Activated gamma-delta T cell treated with anti-CD3 and anti-CD28 coated beads, Interleukin-2, amount 50 U/mL, for 16 hours (primary cell): Measurements from ENCODE around the gene SLC9A6.

Experiments
- DNase-seq: peaks from one replicate; pipeline ENCODE4 v3.0.0-alpha.2; 2020; ENCODE audit warnings: low read depth

Gene SLC9A6

GRCh38 chrX:135985157-135985972 lies at the start of gene SLC9A6:
TSS of gene SLC9A6 (plus strand) at chrX:135985435. CDS start at chrX:135985659, 224 bp downstream.
- DNase-seq, result peak; percentile 47

- no peak for DNase-seq
These were observed 40.7 kb upstream of the SLC9A6 start for GRCh38 chrX:135944486-135944885.

- DNase-seq, result no peak
These were observed 33.9 kb upstream of the SLC9A6 start for GRCh38 chrX:135951291-135951690.

- DNase-seq, result no peak
These were observed 12.1 kb upstream of the SLC9A6 start for GRCh38 chrX:135973025-135973547.

- DNase-seq, result peak; percentile 69
These were observed 11.5 kb upstream of the SLC9A6 start, which contains the start of gene MMGT1 for GRCh38 chrX:135973548-135974278. TSS of gene MMGT1 (minus strand) at chrX:135973988. CDS start at chrX:135973675, 313 bp downstream.

- DNase-seq, result peak; percentile 55
These were observed 10.9 kb upstream of the SLC9A6 start for GRCh38 chrX:135974279-135974856.

GRCh38 chrX:135975421-135975820 lies 9.8 kb upstream of the SLC9A6 start:
- DNase-seq, result no peak

GRCh38 chrX:135977611-135978010 lies 7.6 kb upstream of the SLC9A6 start:
- DNase-seq, result no peak

- no peak for DNase-seq
These were observed 4.2 kb upstream of the SLC9A6 start for GRCh38 chrX:135981010-135981409.

- no peak for DNase-seq
These were observed 3.6 kb upstream of the SLC9A6 start for GRCh38 chrX:135981668-135982067.

- no peak for DNase-seq
These were observed 2.4 kb upstream of the SLC9A6 start for GRCh38 chrX:135982860-135983259.

GRCh38 chrX:135984256-135984655 lies 979 bp upstream of the SLC9A6 start:
- DNase-seq, result no peak

- DNase-seq, result no peak
These were observed 461 bp upstream of the SLC9A6 start for GRCh38 chrX:135984791-135985156.

- DNase-seq, result no peak
These were observed 707 bp downstream of the SLC9A6 start for GRCh38 chrX:135985973-135986310.

- DNase-seq, result no peak
These were observed 3.0 kb downstream of the SLC9A6 start for GRCh38 chrX:135988245-135988644.

- DNase-seq, result no peak
These were observed 29.8 kb downstream of the SLC9A6 start for GRCh38 chrX:136015016-136015415.

GRCh38 chrX:136016881-136017280 lies 31.6 kb downstream of the SLC9A6 start:
- no peak for DNase-seq

- no peak for DNase-seq
These were observed 34.0 kb downstream of the SLC9A6 start for GRCh38 chrX:136019226-136019625.

GRCh38 chrX:136021160-136021559 lies 35.9 kb downstream of the SLC9A6 start:
- no peak for DNase-seq

GRCh38 chrX:136021903-136022302 lies 36.7 kb downstream of the SLC9A6 start:
- no peak for DNase-seq

GRCh38 chrX:136025091-136025490 lies 39.9 kb downstream of the SLC9A6 start:
- no peak for DNase-seq

GRCh38 chrX:136028383-136028984 lies 43.2 kb downstream of the SLC9A6 start:
- DNase-seq, result no peak
